ENCODE results near the gene PGBD5. TPM values are rescaled to one million over a fixed set of nuclear protein-coding genes. Genes with fewer than 3 reads are reported as not detected.
"Not testable (repeated sequence)": the region's sequence is repeated elsewhere in the genome, so short reads cannot be mapped to it uniquely, and the experiment has no call there.

PGBD5 gene
- total RNA-seq, 1 donor from 2014 or later, result under 0.01 TPM

DNA sequence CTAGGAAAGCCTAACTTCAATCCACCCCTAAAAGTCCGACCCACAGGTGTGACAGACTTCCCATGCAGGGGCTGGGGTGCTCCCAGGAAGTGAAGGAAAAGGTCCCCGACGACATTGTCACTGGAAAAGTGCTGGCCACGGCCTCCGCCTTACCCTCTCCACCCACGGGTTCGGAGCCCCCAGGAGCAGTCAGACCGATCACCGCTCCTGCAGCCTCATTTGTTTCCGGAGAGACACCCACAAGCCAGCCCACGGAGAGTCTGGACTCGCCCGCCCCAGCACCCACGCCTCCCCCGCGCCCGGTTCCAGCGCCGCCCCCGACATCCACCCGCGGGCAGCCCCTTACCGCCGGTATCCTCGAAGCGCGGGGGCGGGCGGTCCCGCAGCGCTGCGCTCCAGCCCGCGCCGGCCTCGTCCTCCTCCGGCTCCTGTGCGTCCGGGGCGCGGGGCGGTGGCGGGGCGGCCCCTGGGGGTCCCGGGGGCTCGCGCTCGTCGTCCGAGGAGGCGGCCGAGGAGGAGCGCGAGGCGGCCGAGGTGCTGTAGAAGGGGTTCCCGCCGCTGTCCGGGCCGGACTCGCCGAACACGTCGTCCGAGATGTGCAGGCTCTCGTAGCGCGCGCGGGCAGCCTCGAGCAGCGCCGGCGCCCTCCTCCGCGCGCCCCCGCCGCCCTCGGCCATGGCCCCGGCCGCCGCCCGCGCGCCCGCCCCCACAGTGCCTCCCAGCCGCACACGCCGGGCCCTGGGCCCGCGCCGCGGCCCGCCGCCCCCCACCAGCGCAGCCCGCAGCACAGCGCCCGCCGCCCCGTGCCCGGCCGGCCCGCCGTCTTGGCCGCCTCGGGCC lies 660 bp downstream of the PGBD5 start:
- DNase-seq (ENCODE audit: low read depth in 2 of 2), result no peak

DNA sequence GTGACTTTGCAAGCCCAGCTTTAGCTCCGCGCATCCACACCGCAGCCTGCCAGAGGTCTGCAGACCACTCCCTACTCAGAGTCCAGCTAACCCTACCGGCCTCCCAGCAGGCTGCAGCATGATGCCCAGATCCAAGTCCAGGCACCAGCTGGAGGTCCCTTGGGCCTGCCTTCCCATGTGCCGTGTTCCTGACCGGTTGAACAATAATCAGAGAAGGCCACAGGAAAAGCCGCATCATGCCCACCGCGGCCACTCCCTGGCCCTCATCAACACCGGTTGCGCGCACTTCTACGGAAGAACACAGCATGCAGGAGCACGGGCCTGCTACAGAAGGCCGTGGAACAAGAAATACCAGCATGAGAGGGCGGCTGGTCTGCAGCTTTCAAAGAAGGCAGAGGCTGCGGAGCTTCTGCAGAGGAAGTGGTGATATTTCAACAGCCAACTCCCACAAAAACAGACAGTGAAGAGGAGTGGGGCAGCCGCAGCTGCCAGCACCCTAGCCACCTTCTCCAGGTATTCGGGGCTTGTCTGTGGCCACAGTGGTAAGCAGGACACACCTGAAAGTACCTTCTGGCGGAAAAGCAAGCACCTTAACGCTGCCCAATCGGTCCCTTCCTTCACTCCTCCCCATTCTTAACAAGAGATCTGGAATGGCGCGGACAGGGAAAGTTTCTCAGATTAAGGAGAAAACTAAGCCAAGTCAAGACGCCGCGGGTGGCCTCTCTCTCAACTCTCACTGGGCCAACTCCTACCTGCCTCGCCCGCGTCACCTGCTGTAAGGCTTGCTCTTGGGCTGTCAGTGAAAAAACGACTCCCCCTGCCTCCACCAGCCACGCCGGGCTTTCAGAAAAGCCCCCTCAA lies 1.5 kb downstream of the PGBD5 start:
- no peak for DNase-seq (ENCODE audit: low read depth in 2 of 2)

DNA sequence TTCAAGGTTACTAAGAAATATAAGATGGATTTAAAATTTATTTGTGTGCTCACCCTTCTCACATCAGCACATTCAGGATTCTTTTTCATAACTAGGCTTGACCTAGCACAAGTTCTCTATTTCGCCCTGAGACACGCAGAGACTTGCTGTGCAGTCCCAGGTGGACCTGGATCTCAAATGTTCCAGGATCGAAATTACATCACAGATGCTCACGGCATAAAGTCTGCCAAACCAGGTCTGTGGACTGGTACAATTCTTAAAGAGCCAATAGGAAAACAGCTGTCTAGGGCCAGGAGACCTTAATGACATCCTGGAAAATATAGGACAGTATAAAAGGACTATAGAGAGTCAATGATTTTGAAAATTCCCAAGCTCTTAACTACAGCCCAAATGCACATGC lies 2.2 kb downstream of the PGBD5 start:
- DNase-seq (ENCODE audit: low read depth in 2 of 2), result no peak

DNA sequence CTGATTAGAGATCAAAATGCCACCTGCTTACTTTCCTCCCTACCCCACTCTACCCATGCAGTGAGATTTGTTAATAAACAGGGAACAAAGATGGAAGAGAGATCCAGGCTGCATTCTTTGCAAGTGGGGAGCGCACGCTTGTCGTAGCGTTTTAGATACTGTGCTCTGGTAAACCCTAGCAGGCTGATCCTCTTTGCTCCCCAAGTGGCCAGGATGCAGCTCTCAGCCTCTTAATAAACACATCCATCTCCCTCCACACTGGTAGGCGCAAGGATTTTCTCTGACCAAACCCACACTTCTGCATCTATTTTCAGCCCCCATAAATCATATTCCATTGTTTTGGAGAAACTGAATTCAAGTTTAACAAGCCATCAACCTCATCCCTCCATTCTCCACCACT lies 2.9 kb downstream of the PGBD5 start:
- no peak for DNase-seq (ENCODE audit: low read depth in 2 of 2)

DNA sequence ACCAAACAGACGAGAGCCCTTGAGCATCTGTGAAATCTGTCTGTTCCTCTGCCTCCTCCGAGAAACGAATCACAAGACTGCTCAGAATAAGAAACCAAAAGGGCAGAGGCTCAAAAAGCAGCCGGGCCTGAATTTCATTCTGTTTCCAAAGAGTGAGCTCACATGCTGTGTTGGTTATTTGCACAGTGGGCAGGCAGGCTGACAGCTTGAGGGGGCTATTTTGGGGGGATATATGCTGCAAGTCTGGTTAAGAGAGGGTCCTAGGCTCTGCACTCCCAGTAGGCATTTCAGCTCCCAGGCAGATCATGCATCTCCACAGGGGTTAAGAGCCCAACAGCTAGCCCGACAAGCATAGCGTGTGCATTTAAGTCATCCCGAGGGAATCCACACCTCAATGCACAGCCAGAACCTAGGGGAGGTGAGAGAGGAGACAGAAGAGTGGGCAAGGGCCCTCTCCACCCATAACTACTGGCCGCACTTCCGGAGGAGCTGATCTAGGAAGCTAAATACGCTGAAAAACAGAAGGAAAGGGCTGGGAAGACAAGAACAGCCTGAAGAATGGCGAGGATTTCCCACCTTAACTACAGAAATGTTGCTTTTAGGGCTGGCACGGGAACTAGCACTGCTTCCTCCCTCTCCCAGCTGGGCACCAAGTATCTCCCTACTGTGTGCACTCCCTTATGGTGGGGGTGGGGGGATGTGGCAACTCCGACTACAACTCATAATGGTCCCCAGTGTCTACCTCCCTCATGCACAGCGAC lies 3.7 kb downstream of the PGBD5 start:
- DNase-seq (ENCODE audit: low read depth in 2 of 2), result no peak

DNA sequence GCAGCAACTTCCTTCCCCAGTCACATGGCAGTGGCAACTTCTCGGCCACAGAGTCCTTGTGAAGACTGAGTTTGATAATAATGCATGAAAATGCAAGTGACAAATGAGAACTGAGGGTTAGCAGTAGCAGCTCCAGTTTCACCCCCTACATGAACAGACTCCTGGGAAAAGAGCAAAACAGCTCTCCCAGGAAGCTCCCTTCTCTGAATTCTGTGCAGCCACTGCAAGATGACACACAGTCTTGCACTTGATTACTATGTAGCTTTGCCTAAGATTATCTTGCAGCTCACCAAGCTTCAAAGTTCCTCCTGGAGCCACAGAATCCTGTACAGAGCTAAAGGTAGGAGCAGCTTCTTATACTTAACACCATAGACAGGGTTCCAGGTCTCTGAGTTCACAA lies 4.7 kb downstream of the PGBD5 start:
- DNase-seq (ENCODE audit: low read depth in 2 of 2), result no peak

DNA sequence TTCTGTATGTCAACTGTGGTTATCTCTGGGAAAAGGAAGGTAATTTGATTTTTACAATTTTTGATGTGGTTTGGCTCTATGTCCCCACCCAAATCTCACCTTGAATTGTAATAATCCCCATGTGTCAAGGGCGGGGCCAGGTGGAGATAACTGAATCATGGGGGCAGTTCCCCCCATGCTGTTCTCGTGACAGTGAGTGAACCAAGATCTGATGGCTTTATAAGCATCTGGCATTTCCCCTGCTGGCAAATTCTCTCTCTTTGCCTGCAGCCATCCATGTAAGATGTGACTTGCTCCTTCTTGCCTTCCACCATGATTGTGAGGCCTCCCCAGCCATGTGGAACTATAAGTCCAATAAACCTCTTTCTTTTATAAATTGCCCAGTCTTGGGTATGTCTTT lies 5.8 kb downstream of the PGBD5 start:
- DNase-seq (ENCODE audit: low read depth in 2 of 2), result not testable (repeated sequence)

DNA sequence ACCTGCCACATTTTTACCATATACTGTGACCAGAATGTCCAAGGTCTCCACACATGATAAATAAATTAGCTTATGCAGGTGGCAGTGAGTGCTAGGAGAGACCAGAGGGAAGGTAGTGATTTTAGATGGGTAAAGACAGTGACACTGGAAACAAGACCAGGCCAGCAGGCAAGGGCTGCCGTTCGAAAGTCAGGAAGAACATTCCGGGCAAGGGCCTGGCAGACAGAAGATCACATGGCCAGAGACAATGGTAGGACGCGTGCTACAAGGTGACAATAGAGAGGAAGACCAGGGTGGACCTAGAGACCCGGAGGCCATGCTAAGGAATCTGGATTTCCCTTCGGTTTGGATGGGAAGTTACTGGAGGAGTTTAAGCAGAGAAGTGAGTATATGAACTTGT lies 9.7 kb downstream of the PGBD5 start:
- no peak for DNase-seq (ENCODE audit: low read depth in 2 of 2)

DNA sequence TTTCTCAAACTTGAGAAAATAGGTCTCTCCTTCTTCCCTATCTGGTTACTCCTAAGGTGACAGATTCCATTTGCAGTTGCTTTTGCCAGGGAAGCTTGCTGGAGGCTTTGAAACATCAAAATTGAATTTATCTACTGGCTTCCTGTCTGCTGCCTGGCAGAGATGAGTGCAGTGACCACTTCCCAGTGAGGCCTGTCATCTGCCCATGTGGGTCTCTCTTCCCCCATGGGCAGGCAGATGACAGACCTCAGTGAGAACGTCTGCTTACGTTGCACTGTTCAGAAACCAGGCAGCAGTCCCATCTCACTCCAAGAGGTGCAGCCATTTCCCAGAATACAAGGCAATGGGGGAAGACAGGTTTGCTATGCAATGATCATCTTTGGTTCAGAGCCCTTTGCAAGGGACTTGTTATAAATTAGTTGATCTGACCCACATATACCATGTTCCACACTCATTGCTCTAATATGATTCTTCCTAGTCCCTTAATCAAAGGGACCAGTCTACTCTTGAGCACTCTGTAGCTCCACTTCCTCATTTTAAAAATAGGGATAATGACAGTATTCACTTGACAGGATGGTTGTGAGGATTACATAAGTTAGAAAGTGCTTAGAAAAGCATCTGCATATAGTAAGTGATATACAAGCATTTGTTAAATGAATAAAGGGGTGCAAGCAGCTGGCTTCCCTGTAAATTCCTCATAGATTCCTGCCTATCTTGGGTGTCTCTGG lies 10.6 kb downstream of the PGBD5 start:
- no peak for DNase-seq (ENCODE audit: low read depth in 2 of 2)

DNA sequence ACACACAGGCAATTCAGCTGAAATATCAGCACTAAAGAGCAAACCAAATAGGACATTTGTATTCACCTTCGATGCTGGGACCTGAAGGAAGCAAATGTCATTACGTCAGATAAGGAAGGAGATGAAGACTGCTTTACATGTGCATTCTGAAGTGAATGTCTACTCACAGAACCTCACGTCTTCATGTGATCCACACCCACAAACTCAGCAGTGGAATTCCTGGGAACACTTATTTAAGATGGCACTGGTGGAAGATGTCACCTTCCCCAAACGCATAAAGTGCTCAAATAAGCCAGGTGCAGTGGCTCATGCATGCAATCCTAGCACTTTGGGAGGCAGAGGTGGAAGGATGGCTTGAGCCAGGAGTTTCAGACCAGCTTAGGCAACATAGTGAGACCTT lies 11.4 kb downstream of the PGBD5 start:
- DNase-seq (ENCODE audit: low read depth in 2 of 2), result no peak

DNA sequence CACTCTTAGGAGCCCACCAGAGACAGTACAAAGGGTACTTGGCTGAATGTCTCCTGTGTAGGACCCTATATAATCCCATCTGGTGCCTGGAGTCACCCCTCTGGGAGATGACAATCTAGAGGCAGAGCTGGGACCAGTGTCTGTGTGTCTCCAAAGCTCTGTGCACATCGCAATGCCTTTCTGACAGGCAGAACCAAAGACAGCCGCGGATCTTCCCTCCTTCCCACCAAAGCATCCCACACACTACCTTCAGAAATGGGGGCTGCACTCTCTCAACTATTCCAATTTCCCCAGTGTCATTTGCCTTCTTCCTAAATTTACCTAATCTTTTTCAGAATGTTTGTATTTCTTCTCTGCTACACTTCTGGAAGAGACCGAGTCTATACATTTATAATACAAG lies 12.0 kb downstream of the PGBD5 start:
- no peak for DNase-seq (ENCODE audit: low read depth in 2 of 2)

DNA sequence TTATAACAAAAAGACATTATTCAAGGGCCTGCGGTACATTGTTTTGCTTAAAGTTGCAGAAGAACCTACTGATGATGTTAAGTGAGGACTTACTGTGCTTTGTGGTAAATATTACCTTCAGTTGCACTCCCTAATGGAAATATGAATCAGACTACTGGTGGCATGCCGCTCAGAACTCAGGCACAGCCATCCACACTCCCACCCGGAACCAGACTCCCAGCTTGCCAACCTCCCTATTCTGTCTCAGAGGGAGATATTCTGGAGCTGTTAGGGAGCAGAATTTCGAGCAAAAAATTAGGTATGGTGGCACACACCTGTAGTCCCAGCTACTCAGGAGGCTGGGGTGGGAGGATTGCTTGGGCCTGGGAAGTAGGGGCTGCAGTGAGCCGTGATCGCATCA lies 13.1 kb downstream of the PGBD5 start:
- DNase-seq (ENCODE audit: low read depth in 2 of 2), result no peak

DNA sequence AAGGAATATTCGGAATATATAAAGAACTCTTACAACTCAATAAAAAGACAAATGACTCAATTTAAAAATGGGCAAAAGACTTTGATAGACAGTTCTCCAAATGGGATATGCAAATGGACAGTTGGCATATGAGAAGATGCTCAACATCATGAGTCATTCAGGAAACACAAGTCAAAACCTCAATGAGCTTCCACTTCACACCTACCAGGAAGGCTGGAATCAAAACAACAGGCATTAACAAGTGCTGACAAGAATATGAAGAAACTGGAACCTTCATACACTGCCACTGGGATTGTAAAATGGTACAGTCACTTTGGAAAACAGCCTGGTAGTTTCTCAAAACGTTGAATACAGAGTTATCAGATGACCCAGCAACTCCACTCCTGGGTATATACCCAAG lies 17.2 kb downstream of the PGBD5 start:
- DNase-seq (ENCODE audit: low read depth in 2 of 2), result no peak

DNA sequence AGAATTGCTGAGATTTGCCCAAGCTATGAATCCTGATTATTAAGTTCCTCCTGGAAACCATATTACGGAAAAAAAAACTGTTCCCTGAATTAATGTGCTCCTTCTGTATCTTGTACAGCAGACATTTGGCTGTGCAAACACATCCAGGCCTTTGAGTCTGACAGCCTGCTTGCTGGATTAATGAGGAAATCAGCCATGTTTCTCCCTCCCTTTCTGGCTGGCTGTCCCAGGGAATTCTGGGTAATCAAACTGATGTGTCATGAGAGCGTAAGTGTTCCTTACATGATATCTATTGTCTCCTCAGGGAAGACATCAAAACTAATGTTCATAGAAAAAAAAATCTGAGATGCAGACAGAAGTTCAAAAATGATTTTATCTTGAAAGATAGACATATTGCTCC lies 18.8 kb downstream of the PGBD5 start:
- DNase-seq (ENCODE audit: low read depth in 2 of 2), result no peak

DNA sequence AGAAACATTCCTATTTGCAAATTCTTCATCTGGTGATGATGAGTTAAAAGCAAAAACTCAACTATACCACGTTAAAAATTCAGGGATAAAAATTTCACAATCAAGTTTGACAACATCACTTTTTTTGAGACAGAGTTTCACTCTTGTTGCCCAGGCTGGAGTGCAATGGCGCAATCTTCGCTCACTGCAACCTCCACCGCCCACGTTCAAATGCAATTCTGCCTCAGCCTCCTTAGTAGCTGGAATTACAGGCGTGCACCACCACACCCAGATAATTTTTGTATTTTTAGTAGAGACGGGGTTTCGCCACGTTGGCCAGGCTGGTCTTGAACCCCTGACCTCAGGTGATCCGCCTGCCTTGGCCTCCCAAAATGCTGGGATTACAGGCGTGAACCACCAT lies 19.4 kb downstream of the PGBD5 start:
- DNase-seq (ENCODE audit: low read depth in 2 of 2), result not testable (repeated sequence)

DNA sequence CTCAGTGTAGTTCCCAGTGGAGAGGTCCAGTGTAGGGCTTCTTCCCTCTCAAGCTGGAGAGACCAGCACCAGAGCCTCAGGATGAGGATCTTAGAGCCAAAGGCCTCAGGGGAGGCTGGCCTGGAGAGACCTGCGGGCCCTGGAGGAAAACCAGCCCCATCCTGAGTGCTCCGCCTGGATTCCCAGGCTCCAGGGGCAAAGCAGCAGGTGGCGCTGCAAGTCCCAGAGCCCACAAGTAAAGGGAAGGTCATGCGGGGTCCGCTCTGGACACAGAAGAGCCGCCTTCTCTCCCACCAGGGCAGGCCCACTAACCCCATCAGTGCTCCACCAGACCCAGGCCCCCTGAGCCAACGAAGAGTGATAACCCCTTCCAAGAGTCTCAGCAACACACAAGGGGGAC lies 22.7 kb downstream of the PGBD5 start:
- DNase-seq (ENCODE audit: low read depth in 2 of 2), result no peak

DNA sequence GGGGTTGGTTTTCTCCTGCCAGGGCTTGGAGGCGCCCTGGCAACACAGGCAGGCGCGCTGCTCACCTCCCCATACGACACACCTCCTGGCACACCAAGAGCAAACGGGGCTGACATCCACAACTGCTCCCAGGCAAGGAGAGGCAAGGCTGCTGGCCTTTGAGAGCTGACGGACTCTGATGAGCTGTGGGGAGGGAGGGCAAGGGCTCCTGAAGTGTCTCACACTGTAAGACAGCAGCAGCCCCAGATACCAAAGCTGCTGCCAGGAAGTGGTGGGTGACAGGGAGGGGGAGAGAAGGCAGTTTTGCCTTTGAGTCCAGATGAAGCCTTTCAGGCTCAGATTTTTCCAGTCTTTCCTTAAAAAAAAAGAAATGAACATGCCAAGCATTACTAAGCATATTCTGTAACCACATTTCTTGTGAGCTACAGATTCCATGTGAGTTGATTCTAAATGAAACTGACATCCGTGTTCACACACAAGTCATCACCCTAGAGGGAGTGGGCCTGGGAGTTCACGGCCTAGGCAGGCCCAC lies 24.3 kb downstream of the PGBD5 start:
- DNase-seq (ENCODE audit: low read depth in 2 of 2), result no peak

DNA sequence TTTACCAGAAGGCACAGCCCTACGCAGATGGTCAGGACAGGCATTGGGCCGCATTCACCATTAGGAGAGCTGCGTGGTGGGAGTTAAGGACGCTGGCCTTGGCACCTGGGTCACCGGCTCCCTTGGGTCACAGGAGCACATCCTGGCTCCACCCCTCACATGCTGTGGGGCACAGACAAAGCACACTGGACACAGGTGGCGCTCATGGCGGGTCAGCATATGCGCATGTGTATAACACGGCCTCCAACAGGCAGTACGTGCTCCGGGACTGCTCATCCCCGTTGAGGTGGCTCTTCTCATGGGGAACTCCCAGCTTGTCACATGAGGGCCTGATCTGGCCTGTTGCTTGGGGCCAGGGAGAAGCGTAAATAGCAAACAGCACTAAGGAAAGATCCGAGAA lies 25.0 kb downstream of the PGBD5 start:
- no peak for DNase-seq (ENCODE audit: low read depth in 2 of 2)

DNA sequence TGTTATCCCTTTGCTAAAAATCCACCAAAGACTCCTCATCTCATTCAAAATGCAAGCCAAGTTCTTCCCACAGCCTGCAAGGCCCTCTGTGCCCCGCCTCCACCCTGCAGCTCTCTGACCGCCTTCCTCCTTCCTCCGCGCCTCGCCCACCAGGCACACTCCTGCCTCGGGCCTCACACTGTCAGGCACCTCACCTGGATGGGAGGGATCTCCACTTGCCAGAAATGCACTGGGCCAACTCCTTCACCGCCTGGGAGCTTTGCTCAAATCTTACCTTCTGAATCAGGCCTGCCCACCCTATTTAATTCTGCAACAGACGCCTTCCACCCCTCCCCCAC lies 26.2 kb downstream of the PGBD5 start:
- no peak for DNase-seq (ENCODE audit: low read depth in 2 of 2)

DNA sequence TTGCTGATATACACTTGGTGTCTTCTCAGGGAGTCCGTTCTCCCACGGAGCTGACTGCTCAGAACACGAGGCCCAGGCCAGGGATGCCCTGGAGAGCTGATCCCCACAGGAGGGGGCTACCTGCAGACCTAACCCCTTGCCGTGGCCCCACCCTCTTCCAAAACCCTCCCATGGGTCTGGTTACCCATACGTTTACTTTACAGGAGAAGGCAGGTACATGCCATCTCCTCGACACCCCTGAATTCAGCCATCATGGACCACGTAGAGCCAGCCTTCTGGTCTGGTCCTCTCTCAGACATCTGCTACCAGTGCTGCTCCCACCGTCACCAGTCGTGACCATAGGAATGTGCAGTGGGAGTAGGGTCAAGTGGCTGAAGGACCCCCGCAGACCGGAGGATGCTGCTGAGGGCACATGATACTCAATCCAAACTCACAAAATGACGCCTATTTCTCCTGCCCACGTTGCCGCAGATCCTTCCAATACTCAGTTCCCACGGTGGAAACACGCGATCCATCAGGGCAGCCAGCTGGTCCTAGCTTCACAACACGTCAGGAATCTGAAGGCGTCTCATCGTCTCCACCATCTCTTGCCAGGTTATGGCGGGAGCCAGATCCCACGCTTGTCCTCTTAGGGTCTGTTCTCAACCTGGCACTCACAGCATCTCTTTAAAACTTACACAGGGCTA lies 26.7 kb downstream of the PGBD5 start:
- DNase-seq (ENCODE audit: low read depth in 2 of 2), result no peak

DNA sequence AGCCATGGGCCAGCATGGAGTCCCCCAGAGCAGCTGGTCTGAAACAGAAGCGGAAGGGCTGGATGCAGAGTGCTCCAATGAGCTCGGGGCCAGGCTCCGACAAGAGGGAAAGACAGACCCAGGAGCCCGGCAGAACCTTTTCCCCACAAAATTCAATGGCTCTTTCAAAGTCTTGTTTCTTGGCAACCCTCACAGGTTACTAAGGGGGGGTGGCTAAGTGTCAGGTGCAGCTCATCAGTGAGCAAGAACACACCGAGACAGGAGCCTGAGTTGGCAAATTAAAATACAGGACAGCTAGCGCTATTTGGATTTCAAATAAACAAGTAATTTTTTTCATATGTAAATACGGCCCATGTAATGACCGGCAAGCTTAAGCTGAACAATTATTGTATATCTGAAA lies 27.3 kb downstream of the PGBD5 start:
- no peak for DNase-seq (ENCODE audit: low read depth in 2 of 2)

All from dermis microvascular lymphatic vessel endothelial cell (primary cell).